ENCODE results near the gene AGRP. TPM values are rescaled to one million over a fixed set of nuclear protein-coding genes. Genes with fewer than 3 reads are reported as not detected.

Gene AGRP
- total and polyA plus RNA-seq, 2 donors from 2014 or later, result 2.7 TPM; not detected in 1

- no peaks in the 10 kb centered on the region for H3K9me3 ChIP-seq (ENCODE audit: control insufficient read depth in 2 of 3, insufficient read depth in 1 of 3, low read length in 3 of 3)
- H3K36me3 ChIP-seq (ENCODE audit: control insufficient read depth in 2 of 3, insufficient read depth in 3 of 3, low read length in 3 of 3), result no peaks in the 10 kb centered on the region
- TF ChIP-seq CTCF (IDR thresholded peaks at IDR 0.05; ENCODE audit: borderline replicate concordance, extremely low read depth, insufficient read depth), result no peak
- FAIRE-seq (no peak), DNase-seq (peak in 1 of 5 donors; percentile 37)
- peak overlapping the region; percentile 57 to 100 (median 59) for H3K9ac ChIP-seq (ENCODE audit: low read length in 3 of 3)
- peak overlapping the region; percentile 93 to 97 for H3K27ac ChIP-seq (ENCODE audit: low read depth in 2 of 2, low read length in 2 of 2)
- peak overlapping the region; percentile 70 to 97 (median 74) for H3K4me3 ChIP-seq (ENCODE audit: low read length in 3 of 3)
- H3K27me3 ChIP-seq (ENCODE audit: control insufficient read depth, insufficient read depth, low read length), result no peaks in the 10 kb centered on the region
- intact Hi-C loops (cut with DNase I), result no loop called here
- H3K4me1 ChIP-seq (ENCODE audit: control insufficient read depth in 2 of 3, insufficient read depth in 2 of 3, low read depth in 1 of 3, low read length in 3 of 3), result peaks cover 0 to 28% (median 17%) of the 10 kb centered on the region in 3 donors
Measured at GRCh38 chr16:67529582-67530012, 46.2 kb upstream of the AGRP start.

- H3K4me3 ChIP-seq (ENCODE audit: low read length in 3 of 3), result peak overlapping the region; percentile 70 to 97 (median 74)
- no peak for TF ChIP-seq CTCF (IDR thresholded peaks at IDR 0.05; ENCODE audit: borderline replicate concordance, extremely low read depth, insufficient read depth)
- no peaks in the 10 kb centered on the region for H3K27me3 ChIP-seq (ENCODE audit: control insufficient read depth, insufficient read depth, low read length)
- no peaks in the 10 kb centered on the region for H3K36me3 ChIP-seq (ENCODE audit: control insufficient read depth in 2 of 3, insufficient read depth in 3 of 3, low read length in 3 of 3)
- H3K9ac ChIP-seq (ENCODE audit: low read length in 3 of 3), result peak overlapping the region; percentile 57 to 100 (median 59)
- H3K27ac ChIP-seq (ENCODE audit: low read depth in 2 of 2, low read length in 2 of 2), result peak overlapping the region; percentile 93 to 97
- intact Hi-C loops (cut with DNase I), result no loop called here
- no peaks in the 10 kb centered on the region for H3K9me3 ChIP-seq (ENCODE audit: control insufficient read depth in 2 of 3, insufficient read depth in 1 of 3, low read length in 3 of 3)
- peaks cover 0 to 28% (median 17%) of the 10 kb centered on the region in 3 donors for H3K4me1 ChIP-seq (ENCODE audit: control insufficient read depth in 2 of 3, insufficient read depth in 2 of 3, low read depth in 1 of 3, low read length in 3 of 3)
- FAIRE-seq (no peak), DNase-seq (peak; percentile 55 to 90 (median 75))
Measured at GRCh38 chr16:67528870-67529581, 45.7 kb upstream of the AGRP start.

GRCh38 chr16:67528222-67528869, 45.0 kb upstream of the AGRP start, which contains the start of gene RIPOR1:
Gene RIPOR1 (plus strand): TSS chr16:67528829. CDS start chr16:67538447, 9,618 bp downstream.
- H3K4me3 ChIP-seq (ENCODE audit: low read length in 3 of 3), result peak within 1 kb of the TSS; percentile 70 to 97 (median 74)
- intact Hi-C loops (cut with DNase I), result no loop called here

More at GRCh38 chr16:67528222-67528869, 45.0 kb upstream of the AGRP start, which contains the start of gene RIPOR1:
- FAIRE-seq, result no peak
- Histone ChIP-seq H3K9ac (ENCODE audit: low read length in 3 of 3) (peak within 1 kb of the TSS; percentile 57 to 100 (median 59)), H3K4me1 (ENCODE audit: control insufficient read depth in 2 of 3, insufficient read depth in 2 of 3, low read depth in 1 of 3, low read length in 3 of 3) (peaks cover 0 to 28% (median 17%) of the 10 kb centered on the region in 3 donors), H3K9me3 (ENCODE audit: control insufficient read depth in 2 of 3, insufficient read depth in 1 of 3, low read length in 3 of 3) (no peaks in the 10 kb centered on the region), H3K27ac (ENCODE audit: low read depth in 2 of 2, low read length in 2 of 2) (peak within 1 kb of the TSS; percentile 93 to 97), H3K27me3 (ENCODE audit: control insufficient read depth, insufficient read depth, low read length) (no peaks in the 10 kb centered on the region), H3K36me3 (ENCODE audit: control insufficient read depth in 2 of 3, insufficient read depth in 3 of 3, low read length in 3 of 3) (no peaks in the 10 kb centered on the region)
- peak; percentile 64 to 89 (median 72) for DNase-seq
- TF ChIP-seq CTCF (IDR thresholded peaks at IDR 0.05; ENCODE audit: borderline replicate concordance, extremely low read depth, insufficient read depth), result no peak
